Ovary (tissue), 9 donors: ENCODE results near the gene OSBPL5. TPM values are rescaled to one million over a fixed set of nuclear protein-coding genes. Genes with fewer than 3 reads are reported as not detected.

Experiments used
- DNase-seq, 5 donors: peaks; one replicate each; pipeline ENCODE4 v3.0.0-alpha.2; 2019 to 2020
- H3K27ac ChIP-seq, 2 donors: fragments of 200-600 bp; one replicate each; pipeline versions ENCODE4 v1.5.1 to v1.8.0; 2019 to 2022
- H3K27me3 ChIP-seq: fragments of 200-600 bp; one replicate; pipeline ENCODE4 v1.8.0; 2022
- H3K36me3 ChIP-seq: fragments of 200-600 bp; sonication (generic); one replicate; pipeline ENCODE4 v1.5.1; 2019
- H3K4me1 ChIP-seq: one replicate; pipeline ENCODE4 v1.8.1; 2013; ENCODE audit warnings: mild to moderate bottlenecking, moderate library complexity; ENCODE audit not compliant: insufficient read depth
- H3K4me3 ChIP-seq: fragments of 200-600 bp; sonication (generic); one replicate; pipeline ENCODE4 v1.5.1; 2017
- H3K9me3 ChIP-seq, 2 donors: fragments of 200-600 bp in 1 of 2; sonication (generic) in 1 of 2; one replicate each; pipeline versions ENCODE4 v1.5.1 to v1.8.1; 2013 to 2019; ENCODE audit warnings: mild to moderate bottlenecking in 1 of 2, moderate library complexity in 1 of 2
- CTCF ChIP-seq, 3 donors: fragments of 450-650 bp in 2 of 3; fragments of 200-600 bp in 1 of 3; IDR thresholded peaks; one replicate each; pipeline versions ENCODE4 v1.5.1 to v1.8.0; 2016 to 2022; ENCODE audit warnings: antibody characterized with exemption in 3 of 3, mild to moderate bottlenecking in 1 of 3
- EP300 ChIP-seq: sonication (generic); formaldehyde crosslinking; IDR thresholded peaks from one replicate; pipeline ENCODE4 v1.6.1; 2017; ENCODE audit warnings: antibody characterized with exemption
- POLR2A ChIP-seq: fragments of 450-650 bp; IDR thresholded peaks from one replicate; pipeline ENCODE4 v1.6.1; 2017; ENCODE audit warnings: antibody characterized with exemption, mild to moderate bottlenecking, moderate library complexity
- WGBS, 3 donors: extraction: QIAGEN DNeasy Blood & Tissue Kit in 1 of 3; methylation state at CpG; one replicate each; pipeline versions ENCODE4 v1.1.5 to v1.1.7; 2013 to 2017; 5-methylcytosine and 5-hydroxymethylcytosine counted together
- intact Hi-C, 4 donors: fragments of 100-400 bp; cut with DNase I; formaldehyde crosslinking; loops; one replicate each; pipeline versions ENCODE4 v1.11.0 to v1.15.1; 2022 to 2023
- polyA plus RNA-seq, 2 donors: library from polyadenylated mRNA; stranded (reverse); fragments of 200-250 nt in 1 of 2; fragments of 350-450 nt in 1 of 2; fragmentation: Illumina TruSeq in 1 of 2; extraction: RNeasy Lipid Tissue Mini Kit (QIAGEN cat#74804) in 1 of 2; gene quantifications; one replicate each; pipeline ENCODE4 v1.2.3, GENCODE V29; 2013 to 2014
- small RNA-seq: library from RNA; depleted of rRNA; stranded (forward); fragments of <200 nt; gene quantifications from one replicate; pipeline ENCODE3, GENCODE V24; 2016
- total RNA-seq, 7 donors: library from RNA; depleted of rRNA in 2 of 7; stranded (reverse); fragments of >200 nt in 2 of 7; fragmentation: NEBNext Ultra II Directional in 3 of 7; extraction: Animal tissue kit (Norgen Biotek cat#: 25700) in 3 of 7; gene quantifications; one replicate each; pipeline versions ENCODE4 v1.1.0 to v1.2.4, GENCODE V29; 2016 to 2023
- donor health status: DM: no; HTN: no; CAD: no; lungs with moderate emphysema.
- donor health status: DM: no; HTN: no; CAD: no.
- donor health status: Bipolar disorder and iron deficiency.
- donor health status: DM: yes; HTN: yes; CAD: no.
- donor health status: DM: no; HTN: no; CAD: no.
- donor health status: DM: yes; HTN: yes; CAD: no.

Gene OSBPL5
- total and polyA plus RNA-seq, 9 donors = 3.0 to 41.0 (median 23.3) TPM

GRCh38 chr11:3037945-3038271, 127.2 kb downstream of the OSBPL5 start:
- WGBS, 3 donors = 77 to 82% (median 81%) methylated on average over 12 of the region's 12 CpGs
- no peaks in the 10 kb centered on the region for H3K36me3 ChIP-seq

More at GRCh38 chr11:3037945-3038271, 127.2 kb downstream of the OSBPL5 start:
- Histone ChIP-seq H3K9me3 (no peaks in the 10 kb centered on the region), H3K27ac (no peak overlapping the region), H3K27me3 (no peaks in the 10 kb centered on the region), H3K4me3 (no peak overlapping the region), H3K4me1 (no peaks in the 10 kb centered on the region)
- TF ChIP-seq EP300 (no peak), POLR2A (no peak), CTCF (IDR thresholded peaks at IDR 0.05) (no peak)
- intact Hi-C loops = loop anchor here (5.0 to 10.0 kb wide), 3 partner anchors 54 to 179 kb away; partner anchors contain the start of gene MRGPRG (in 1 of the 4)
- no peak for DNase-seq

Small RNAs within 50 kb of the gene (small RNA-seq; reads per million reads assigned to genes)
- not detected for gene RNU1-91P

Other genes starting within 250 kb of the OSBPL5 start
- 10 to 100 TPM in 1 of 7 donors, 1 to 10 TPM in 3, under 1 TPM in 3; 0.60 to 11.3 (median 1.7) TPM for gene PHLDA2, start 235.9 kb downstream of the OSBPL5 start, total RNA-seq
- gene PHLDA2, start 235.9 kb downstream of the OSBPL5 start, polyA plus RNA-seq = 1 to 10 TPM in 1 of 2 donors, not detected in 1; 4.4 TPM
- gene NAP1L4, start 173.0 kb downstream of the OSBPL5 start, total RNA-seq = 100 to 1,000 TPM in 6 of 7 donors, 10 to 100 TPM in 1; 71.3 to 136 (median 102) TPM
- gene NAP1L4, start 173.0 kb downstream of the OSBPL5 start, polyA plus RNA-seq = 100 to 1,000 TPM in 1 of 2 donors, 10 to 100 TPM in 1; 54.4 to 112 TPM
- gene CARS1, start 107.9 kb downstream of the OSBPL5 start, total RNA-seq = 100 to 1,000 TPM in 1 of 7 donors, 10 to 100 TPM in 6; 12.5 to 148 (median 17.6) TPM
- 10 to 100 TPM; 15.0 to 22.8 TPM for gene CARS1, start 107.9 kb downstream of the OSBPL5 start, polyA plus RNA-seq
- not detected for gene MRGPRG, start 53.5 kb upstream of the OSBPL5 start, total RNA-seq
- gene MRGPRG, start 53.5 kb upstream of the OSBPL5 start, polyA plus RNA-seq = not detected
- not detected for gene MRGPRE, start 67.1 kb upstream of the OSBPL5 start, total RNA-seq
- not detected for gene MRGPRE, start 67.1 kb upstream of the OSBPL5 start, polyA plus RNA-seq
- 10 to 100 TPM; 13.4 to 26.0 (median 15.7) TPM for gene ZNF195, start 213.8 kb upstream of the OSBPL5 start, total RNA-seq
- gene ZNF195, start 213.8 kb upstream of the OSBPL5 start, polyA plus RNA-seq = 1 to 10 TPM; 8.3 to 8.4 TPM